SH-SY5Y (cell line): ENCODE measurements around the gene FAM120A.

ENCODE experiments used
- GATA2 ChIP-seq: IDR thresholded peaks from 2 replicates; pipeline ENCODE4 v1.6.1; 2011; ENCODE audit warnings: mild to moderate bottlenecking, low read depth, low read length
- GATA3 ChIP-seq: IDR thresholded peaks from 2 replicates; pipeline ENCODE4 v1.6.1; 2011; ENCODE audit warnings: low read depth, mild to moderate bottlenecking, low read length, moderate library complexity

GRCh38 chr9:93457006-93457405, 5.5 kb downstream of the FAM120A start:
- TF ChIP-seq GATA2 (no peak), GATA3 (no peak)
